CD14-positive monocyte (primary cell): Measurements from ENCODE around the gene ITGAX. TPM values are rescaled to one million over a fixed set of nuclear protein-coding genes. Genes with fewer than 3 reads are reported as not detected.

Source experiments
- DNase-seq, 3 donors: peaks; one replicate each; pipeline ENCODE4 v3.0.0-alpha.2; 2011 to 2022
- H2AFZ ChIP-seq: 2 replicates; pipeline ENCODE4 v1.6.0; 2012; ENCODE audit warnings: mild to moderate bottlenecking, low read depth, low read length, inconsistent platforms; ENCODE audit not compliant: insufficient read depth, poor library complexity, severe bottlenecking
- H3K27ac ChIP-seq, 2 donors: 1 replicate in 1 of 2; 2 replicates in 1 of 2; pipeline ENCODE4 v1.5.1; 2012 to 2013; ENCODE audit warnings: low read length in 2 of 2, control low read depth in 1 of 2, inconsistent platforms in 1 of 2, low read depth in 1 of 2, mild to moderate bottlenecking in 1 of 2
- H3K27me3 ChIP-seq, 2 donors: one replicate each; pipeline versions ENCODE4 v1.6.0 to v1.6.1; 2011 to 2013; ENCODE audit warnings: low read length in 2 of 2; ENCODE audit not compliant: control insufficient read depth in 2 of 2, insufficient read depth in 2 of 2
- H3K36me3 ChIP-seq, 2 donors: replicated peaks in 1 of 2; 1 replicate in 1 of 2; 2 replicates in 1 of 2; pipeline versions ENCODE4 v1.5.1 to v1.6.1; 2012 to 2013; ENCODE audit warnings: low read length in 2 of 2, control low read depth in 1 of 2, inconsistent platforms in 1 of 2, mild to moderate bottlenecking in 1 of 2; ENCODE audit not compliant: insufficient read depth in 2 of 2, control insufficient read depth in 1 of 2
- H3K4me1 ChIP-seq, 2 donors: 1 replicate in 1 of 2; 2 replicates in 1 of 2; pipeline versions ENCODE4 v1.5.1 to v1.6.1; 2012 to 2013; ENCODE audit warnings: low read length in 2 of 2, control low read depth in 1 of 2, inconsistent platforms in 1 of 2, mild to moderate bottlenecking in 1 of 2, moderate library complexity in 1 of 2; ENCODE audit not compliant: insufficient read depth in 2 of 2, control insufficient read depth in 1 of 2
- H3K4me2 ChIP-seq: replicated peaks from 2 replicates; pipeline ENCODE3; 2012; ENCODE audit warnings: low read length, moderate library complexity, mild to moderate bottlenecking; ENCODE audit not compliant: poor library complexity, severe bottlenecking; ENCODE audit errors: extremely low read depth
- H3K4me3 ChIP-seq, 3 experiments: fragments of 200-600 bp in 1 of 3; sonication (generic) in 1 of 3; replicated peaks in 1 of 3; 1 replicate in 2 of 3; 2 replicates in 1 of 3; pipeline ENCODE4 v1.5.1; 2011 to 2013; ENCODE audit warnings: low read length in 3 of 3, mild to moderate bottlenecking in 3 of 3, control low read depth in 2 of 3, low read depth in 2 of 3, inconsistent platforms in 1 of 3, moderate library complexity in 1 of 3
- H3K79me2 ChIP-seq: 2 replicates; pipeline ENCODE4 v1.6.0; 2012; ENCODE audit warnings: mild to moderate bottlenecking, control low read depth, inconsistent platforms, low read length, moderate library complexity; ENCODE audit not compliant: insufficient read depth
- H3K9ac ChIP-seq: 2 replicates; pipeline ENCODE4 v1.6.0; 2017; ENCODE audit warnings: low read length, mild to moderate bottlenecking; ENCODE audit not compliant: insufficient read depth, poor library complexity, severe bottlenecking
- H3K9me3 ChIP-seq, 2 donors: replicated peaks in 1 of 2; 1 replicate in 1 of 2; 2 replicates in 1 of 2; pipeline versions ENCODE4 v1.5.1 to v1.6.1; 2012 to 2013; ENCODE audit warnings: low read length in 2 of 2, control low read depth in 1 of 2; ENCODE audit not compliant: control insufficient read depth in 1 of 2, insufficient read depth in 1 of 2
- H4K20me1 ChIP-seq: 2 replicates; pipeline ENCODE4 v1.6.0; 2012; ENCODE audit warnings: mild to moderate bottlenecking, low read length, control low read depth, moderate library complexity; ENCODE audit not compliant: insufficient read depth
- H3K27ac Mint-ChIP-seq, 7 donors: one replicate each; pipeline ENCODE4 v1.8.0; 2020; ENCODE audit warnings: mild to moderate bottlenecking in 7 of 7, mixed read lengths in 7 of 7, moderate library complexity in 6 of 7, inconsistent platforms in 2 of 7
- H3K27me3 Mint-ChIP-seq, 3 donors: one replicate each; pipeline ENCODE4 v1.8.0; 2021 to 2022; ENCODE audit warnings: low read depth in 3 of 3, mild to moderate bottlenecking in 3 of 3, mixed read lengths in 3 of 3, moderate library complexity in 3 of 3, inconsistent platforms in 1 of 3
- H3K36me3 Mint-ChIP-seq, 2 donors: one replicate each; pipeline ENCODE4 v1.8.0; 2020; ENCODE audit warnings: mixed read lengths in 2 of 2, inconsistent platforms in 1 of 2, mild to moderate bottlenecking in 1 of 2
- H3K4me1 Mint-ChIP-seq: one replicate; pipeline ENCODE4 v1.8.0; 2020; ENCODE audit warnings: mild to moderate bottlenecking, mixed read lengths
- H3K4me3 Mint-ChIP-seq, 2 donors: one replicate each; pipeline ENCODE4 v1.8.0; 2020; ENCODE audit warnings: mild to moderate bottlenecking in 2 of 2, mixed read lengths in 2 of 2, moderate library complexity in 1 of 2
- H3K9me3 Mint-ChIP-seq, 7 donors: one replicate each; pipeline ENCODE4 v1.8.0; 2020 to 2022; ENCODE audit warnings: mixed read lengths in 7 of 7, mild to moderate bottlenecking in 6 of 7, moderate library complexity in 6 of 7, inconsistent platforms in 2 of 7
- WGBS: methylation state at CpG from one replicate; pipeline ENCODE4 v1.1.5; 2013; ENCODE audit warnings: missing lambda C conversion rate; ENCODE audit not compliant: insufficient coverage; 5-methylcytosine and 5-hydroxymethylcytosine counted together
- intact Hi-C, 2 donors: fragments of 100-400 bp; cut with micrococcal nuclease; formaldehyde crosslinking; loops; one replicate each; pipeline versions ENCODE4 v1.15.0 to v1.15.1; 2023
- polyA plus RNA-seq, 3 donors: library from polyadenylated mRNA; depleted of rRNA in 1 of 3; unstranded in 2 of 3; stranded (reverse) in 1 of 3; fragments of 300-500 nt in 2 of 3; fragments of >200 nt in 1 of 3; fragmentation: Illumina TruSeq in 2 of 3; gene quantifications; 1 replicate in 2 of 3; 2 replicates in 1 of 3; pipeline ENCODE4 v1.2.3, GENCODE V29; 2012 to 2021
- TF ChIP-seq, protein P1 (sequence below): fragments of 200-600 bp; IDR thresholded peaks from one replicate; pipeline ENCODE4 v1.8.0; 2022; ENCODE audit warnings: antibody characterized with exemption, mild to moderate bottlenecking

The ITGAX gene
- polyA plus RNA-seq, 3 donors: 40.7 to 710 (median 71.3) TPM

DNA sequence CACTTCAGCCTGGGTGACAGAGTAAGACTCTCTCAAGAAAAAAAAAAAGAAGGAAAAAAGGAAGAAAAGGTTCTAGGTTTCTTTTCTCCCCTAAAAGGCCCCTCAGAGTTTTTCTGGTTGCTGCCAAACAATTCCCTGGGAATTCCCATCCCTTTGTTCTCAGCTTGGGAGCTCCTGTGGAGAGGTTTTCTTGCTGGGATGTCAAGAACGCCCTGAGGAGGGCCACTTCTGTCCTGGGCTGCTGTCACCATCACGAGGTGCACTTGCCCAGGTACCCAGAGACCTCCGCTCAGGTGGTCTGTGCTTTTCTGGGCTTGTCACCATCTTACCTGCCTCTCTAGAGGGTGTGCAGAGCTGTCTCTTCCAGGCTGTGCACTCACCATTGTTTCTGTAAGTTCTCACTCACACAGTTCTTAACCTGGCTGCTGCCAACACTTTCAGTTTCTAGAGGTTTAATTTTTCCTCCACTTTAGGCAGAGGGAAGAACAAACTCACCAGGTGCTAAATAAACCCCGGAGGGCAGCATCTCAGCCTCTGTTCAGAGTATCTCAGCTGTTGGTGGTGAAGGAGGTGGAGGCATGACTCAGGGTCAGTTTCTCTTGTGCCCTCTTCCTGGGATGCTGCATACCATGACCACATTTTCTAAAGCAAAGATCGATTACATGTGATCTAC is 75.5 kb downstream of the ITGAX start:
- H3K36me3 ChIP-seq: no peaks in the 10 kb centered on the region
- intact Hi-C loops: no loop called here
- Mint-ChIP-seq H3K4me1 (peaks cover 3% of the 10 kb centered on the region), H3K36me3 (no peaks in the 10 kb centered on the region), H3K27ac (no peak overlapping the region), H3K27me3 (peaks cover 0 to 9% (median 4%) of the 10 kb centered on the region in 3 donors), H3K9me3 (peaks cover 0 to 3% (median 0%) of the 10 kb centered on the region in 7 donors), H3K4me3 (no peak overlapping the region)
- 100% methylated on average over 2 of the region's 5 CpGs for WGBS
- H3K4me3 ChIP-seq: no peak overlapping the region
- H3K27ac ChIP-seq: no peak overlapping the region
- no peak overlapping the region for H3K9ac ChIP-seq
- H3K79me2 ChIP-seq: no peaks in the 10 kb centered on the region
- H4K20me1 ChIP-seq: no peaks in the 10 kb centered on the region
- TF ChIP-seq, protein P1, sequence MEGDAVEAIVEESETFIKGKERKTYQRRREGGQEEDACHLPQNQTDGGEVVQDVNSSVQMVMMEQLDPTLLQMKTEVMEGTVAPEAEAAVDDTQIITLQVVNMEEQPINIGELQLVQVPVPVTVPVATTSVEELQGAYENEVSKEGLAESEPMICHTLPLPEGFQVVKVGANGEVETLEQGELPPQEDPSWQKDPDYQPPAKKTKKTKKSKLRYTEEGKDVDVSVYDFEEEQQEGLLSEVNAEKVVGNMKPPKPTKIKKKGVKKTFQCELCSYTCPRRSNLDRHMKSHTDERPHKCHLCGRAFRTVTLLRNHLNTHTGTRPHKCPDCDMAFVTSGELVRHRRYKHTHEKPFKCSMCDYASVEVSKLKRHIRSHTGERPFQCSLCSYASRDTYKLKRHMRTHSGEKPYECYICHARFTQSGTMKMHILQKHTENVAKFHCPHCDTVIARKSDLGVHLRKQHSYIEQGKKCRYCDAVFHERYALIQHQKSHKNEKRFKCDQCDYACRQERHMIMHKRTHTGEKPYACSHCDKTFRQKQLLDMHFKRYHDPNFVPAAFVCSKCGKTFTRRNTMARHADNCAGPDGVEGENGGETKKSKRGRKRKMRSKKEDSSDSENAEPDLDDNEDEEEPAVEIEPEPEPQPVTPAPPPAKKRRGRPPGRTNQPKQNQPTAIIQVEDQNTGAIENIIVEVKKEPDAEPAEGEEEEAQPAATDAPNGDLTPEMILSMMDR: no peak
- no peak overlapping the region for H3K4me2 ChIP-seq
- DNase-seq: no peak
- H3K9me3 ChIP-seq: no peaks in the 10 kb centered on the region
- peaks cover 4 to 5% of the 10 kb centered on the region in 2 donors for H3K4me1 ChIP-seq
- no peaks in the 10 kb centered on the region for H3K27me3 ChIP-seq
- H2AFZ ChIP-seq: no peak overlapping the region

Other genes with a start within 250 kb of the ITGAX start
- gene BCKDK, start 246.8 kb upstream of the ITGAX start, polyA plus RNA-seq: 10 to 100 TPM; 76.5 to 93.5 (median 90.8) TPM
- gene KAT8, start 237.5 kb upstream of the ITGAX start, polyA plus RNA-seq: 100 to 1,000 TPM in 1 of 3 donors, 10 to 100 TPM in 2; 34.5 to 136 (median 42.0) TPM
- under 1 TPM in 1 of 3 donors, not detected in 2; 0.15 TPM for gene PRSS8, start 219.4 kb upstream of the ITGAX start, polyA plus RNA-seq
- gene PRSS36, start 205.1 kb upstream of the ITGAX start, polyA plus RNA-seq: 1 to 10 TPM; 3.1 to 4.2 (median 3.4) TPM
- 100 to 1,000 TPM in 1 of 3 donors, 10 to 100 TPM in 2; 54.9 to 246 (median 78.5) TPM for gene FUS, start 175.0 kb upstream of the ITGAX start, polyA plus RNA-seq
- gene PYCARD, start 152.4 kb upstream of the ITGAX start, polyA plus RNA-seq: 100 to 1,000 TPM; 214 to 400 (median 374) TPM
- gene TRIM72, start 141.1 kb upstream of the ITGAX start, polyA plus RNA-seq: under 1 TPM in 1 of 3 donors, not detected in 2; 0.04 TPM
- not detected for gene PYDC1, start 138.0 kb upstream of the ITGAX start, polyA plus RNA-seq
- 100 to 1,000 TPM in 2 of 3 donors, 10 to 100 TPM in 1; 71.9 to 330 (median 117) TPM for gene ITGAM, start 95.2 kb upstream of the ITGAX start, polyA plus RNA-seq
- gene ITGAD, start 38.2 kb downstream of the ITGAX start, polyA plus RNA-seq: under 1 TPM in 1 of 3 donors, not detected in 2; 0.04 TPM
- not detected for gene COX6A2, start 73.2 kb downstream of the ITGAX start, polyA plus RNA-seq
- under 1 TPM in 1 of 3 donors, not detected in 2; 0.03 TPM for gene ZNF843, start 87.6 kb downstream of the ITGAX start, polyA plus RNA-seq
- gene ARMC5, start 104.3 kb downstream of the ITGAX start, polyA plus RNA-seq: 1 to 10 TPM; 2.9 to 9.3 (median 4.2) TPM
- gene TGFB1I1, start 117.0 kb downstream of the ITGAX start, polyA plus RNA-seq: under 1 TPM in 2 of 3 donors, not detected in 1; 0.11 to 0.16 TPM
- gene SLC5A2, start 127.9 kb downstream of the ITGAX start, polyA plus RNA-seq: under 1 TPM in 1 of 3 donors, not detected in 2; 0.04 TPM
- gene RUSF1, start 153.2 kb downstream of the ITGAX start, polyA plus RNA-seq: 10 to 100 TPM; 10.3 to 45.1 (median 11.8) TPM
- under 1 TPM in 1 of 3 donors, not detected in 2; 0.84 TPM for gene AHSP, start 172.7 kb downstream of the ITGAX start, polyA plus RNA-seq